ENCODE measurements around the gene PLEKHA1.

PLEKHA1 gene

GRCh38 chr10:122352817-122353525, 21.5 kb upstream of the PLEKHA1 start:
- TF ChIP-seq CTCF (IDR thresholded peaks at IDR 0.05; ENCODE audit: low read depth, low read length, missing control alignments), result no peak
- no peak overlapping the region for H3K4me3 ChIP-seq (replicated peaks; ENCODE audit: low read depth, low read length)
- no peak for DNase-seq (ENCODE audit: extremely low read depth, low read depth)

- DNase-seq (ENCODE audit: extremely low read depth, low read depth), result no peak
- no peak overlapping the region for H3K4me3 ChIP-seq (replicated peaks; ENCODE audit: low read depth, low read length)
- no peak for TF ChIP-seq CTCF (IDR thresholded peaks at IDR 0.05; ENCODE audit: low read depth, low read length, missing control alignments)
Measured at GRCh38 chr10:122354383-122354782, 20.1 kb upstream of the PLEKHA1 start.

- DNase-seq (ENCODE audit: extremely low read depth, low read depth), result no peak
- H3K4me3 ChIP-seq (replicated peaks; ENCODE audit: low read depth, low read length), result no peak overlapping the region
- TF ChIP-seq CTCF (IDR thresholded peaks at IDR 0.05; ENCODE audit: low read depth, low read length, missing control alignments), result no peak
Measured at GRCh38 chr10:122357685-122358084, 16.8 kb upstream of the PLEKHA1 start.

GRCh38 chr10:122359621-122360020, 14.9 kb upstream of the PLEKHA1 start:
- no peak overlapping the region for H3K4me3 ChIP-seq (replicated peaks; ENCODE audit: low read depth, low read length)
- DNase-seq (ENCODE audit: extremely low read depth, low read depth), result no peak
- TF ChIP-seq CTCF (IDR thresholded peaks at IDR 0.05; ENCODE audit: low read depth, low read length, missing control alignments), result no peak

- TF ChIP-seq CTCF (IDR thresholded peaks at IDR 0.05; ENCODE audit: low read depth, low read length, missing control alignments), result no peak
- DNase-seq (ENCODE audit: extremely low read depth, low read depth), result no peak
- H3K4me3 ChIP-seq (replicated peaks; ENCODE audit: low read depth, low read length), result no peak overlapping the region
Measured at GRCh38 chr10:122361046-122361445, 13.5 kb upstream of the PLEKHA1 start.

- TF ChIP-seq CTCF (IDR thresholded peaks at IDR 0.05; ENCODE audit: low read depth, low read length, missing control alignments), result no peak
- H3K4me3 ChIP-seq (replicated peaks; ENCODE audit: low read depth, low read length), result no peak overlapping the region
- DNase-seq (ENCODE audit: extremely low read depth, low read depth), result no peak
Measured at GRCh38 chr10:122362031-122362592, 12.4 kb upstream of the PLEKHA1 start.
